OCI-LY7 (cell line): ENCODE measurements around the gene RFFL.

ENCODE experiments used
- EZH2phosphoT487 ChIP-seq: fragments of 200-600 bp; sonication (generic); IDR thresholded peaks from 2 replicates; pipeline ENCODE4 v1.6.1; 2018; ENCODE audit warnings: low read depth, borderline replicate concordance, mild to moderate bottlenecking, mixed run types, antibody characterized with exemption, low read length, moderate library complexity, mixed read lengths
- TF ChIP-seq, protein P1 (sequence below): fragments of 200-600 bp; sonication (generic); conservative IDR thresholded peaks from 2 replicates; pipeline ENCODE4 v1.5.1; 2014; ENCODE audit warnings: mild to moderate bottlenecking, antibody characterized with exemption, low read length, moderate library complexity, mixed read lengths

DNA sequence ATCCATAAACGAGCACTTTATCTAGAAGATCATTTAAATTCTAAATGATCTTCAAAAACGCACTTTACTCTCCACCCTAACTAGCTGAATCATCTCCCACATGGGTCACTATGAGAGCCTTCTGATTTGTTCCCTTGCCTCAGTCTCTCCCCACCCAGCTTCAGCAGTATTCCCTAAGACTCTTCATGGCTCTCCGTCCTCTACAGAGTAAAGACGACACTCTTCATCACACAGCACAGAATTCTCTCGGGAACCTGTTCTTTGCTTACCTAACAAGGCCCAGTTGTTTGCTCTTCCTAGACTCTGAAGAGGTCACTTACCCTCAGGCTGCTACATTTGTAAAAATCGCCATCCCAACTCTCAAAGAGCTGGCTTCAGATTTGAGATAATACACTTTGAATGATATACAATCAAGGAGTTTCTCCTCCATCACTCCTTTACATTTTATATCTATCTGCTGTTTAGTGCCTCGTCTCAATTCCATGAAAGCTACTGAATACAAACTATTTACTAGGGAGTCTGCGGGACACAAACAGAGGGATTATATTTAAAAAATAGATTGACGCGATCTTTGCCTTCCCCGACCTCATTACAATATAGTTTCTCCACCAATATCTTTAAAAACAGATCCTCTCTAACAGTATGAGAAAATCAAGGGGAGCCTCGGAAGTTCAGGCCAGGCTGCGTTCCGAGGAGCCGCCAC, 83.7 kb downstream of the RFFL start:
- TF ChIP-seq, protein P1, sequence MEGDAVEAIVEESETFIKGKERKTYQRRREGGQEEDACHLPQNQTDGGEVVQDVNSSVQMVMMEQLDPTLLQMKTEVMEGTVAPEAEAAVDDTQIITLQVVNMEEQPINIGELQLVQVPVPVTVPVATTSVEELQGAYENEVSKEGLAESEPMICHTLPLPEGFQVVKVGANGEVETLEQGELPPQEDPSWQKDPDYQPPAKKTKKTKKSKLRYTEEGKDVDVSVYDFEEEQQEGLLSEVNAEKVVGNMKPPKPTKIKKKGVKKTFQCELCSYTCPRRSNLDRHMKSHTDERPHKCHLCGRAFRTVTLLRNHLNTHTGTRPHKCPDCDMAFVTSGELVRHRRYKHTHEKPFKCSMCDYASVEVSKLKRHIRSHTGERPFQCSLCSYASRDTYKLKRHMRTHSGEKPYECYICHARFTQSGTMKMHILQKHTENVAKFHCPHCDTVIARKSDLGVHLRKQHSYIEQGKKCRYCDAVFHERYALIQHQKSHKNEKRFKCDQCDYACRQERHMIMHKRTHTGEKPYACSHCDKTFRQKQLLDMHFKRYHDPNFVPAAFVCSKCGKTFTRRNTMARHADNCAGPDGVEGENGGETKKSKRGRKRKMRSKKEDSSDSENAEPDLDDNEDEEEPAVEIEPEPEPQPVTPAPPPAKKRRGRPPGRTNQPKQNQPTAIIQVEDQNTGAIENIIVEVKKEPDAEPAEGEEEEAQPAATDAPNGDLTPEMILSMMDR, result no peak
- TF ChIP-seq EZH2phosphoT487, result no peak
